ENCODE results near the gene TRMT2B. TPM values are rescaled to one million over a fixed set of nuclear protein-coding genes. Genes with fewer than 3 reads are reported as not detected.

The TRMT2B gene
- total and polyA plus RNA-seq, 2 of the 13 experiments (the other 11 are each of a cell fraction or from before 2014, with no cell fraction given): 7.0 to 11.2 TPM

DNA sequence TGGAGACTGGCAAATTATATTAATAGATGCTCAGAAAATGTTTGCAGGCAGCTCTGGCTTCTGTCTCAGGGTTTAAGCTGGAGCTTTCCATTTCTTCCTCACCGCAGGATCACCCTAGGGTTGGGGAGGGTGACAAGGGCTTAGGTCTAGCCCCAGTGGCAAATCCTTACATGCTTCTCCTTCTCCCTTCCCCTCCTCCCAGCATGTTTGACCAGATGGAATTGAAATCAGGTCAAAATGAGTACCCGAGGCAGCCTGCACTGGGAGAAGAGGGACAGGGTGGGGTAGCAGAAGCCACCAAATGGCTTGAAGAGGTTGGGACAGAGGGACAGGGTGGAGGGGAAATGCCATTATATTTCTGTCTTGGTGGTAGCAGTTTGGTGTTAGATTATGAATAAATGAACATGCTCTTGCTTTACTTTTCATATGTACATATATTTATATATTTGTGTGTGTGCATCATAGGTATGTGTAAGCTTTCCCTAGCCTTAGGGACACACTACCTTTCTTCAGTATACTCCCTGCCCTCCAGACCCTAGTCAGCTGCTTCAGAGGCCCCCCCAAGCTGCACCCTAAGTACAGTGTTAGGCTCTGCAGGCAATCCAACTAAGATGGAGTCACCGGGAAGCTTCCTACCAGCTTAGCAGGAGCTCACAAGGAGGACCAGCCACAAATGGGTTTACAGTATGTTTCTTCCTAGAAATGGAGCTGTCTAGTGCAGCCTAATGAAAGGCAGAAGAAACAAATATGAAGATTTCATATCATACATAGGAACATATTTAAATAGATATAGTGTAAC is 28.6 kb upstream of the TRMT2B start (continued):
- TF ChIP-seq, protein P1, sequence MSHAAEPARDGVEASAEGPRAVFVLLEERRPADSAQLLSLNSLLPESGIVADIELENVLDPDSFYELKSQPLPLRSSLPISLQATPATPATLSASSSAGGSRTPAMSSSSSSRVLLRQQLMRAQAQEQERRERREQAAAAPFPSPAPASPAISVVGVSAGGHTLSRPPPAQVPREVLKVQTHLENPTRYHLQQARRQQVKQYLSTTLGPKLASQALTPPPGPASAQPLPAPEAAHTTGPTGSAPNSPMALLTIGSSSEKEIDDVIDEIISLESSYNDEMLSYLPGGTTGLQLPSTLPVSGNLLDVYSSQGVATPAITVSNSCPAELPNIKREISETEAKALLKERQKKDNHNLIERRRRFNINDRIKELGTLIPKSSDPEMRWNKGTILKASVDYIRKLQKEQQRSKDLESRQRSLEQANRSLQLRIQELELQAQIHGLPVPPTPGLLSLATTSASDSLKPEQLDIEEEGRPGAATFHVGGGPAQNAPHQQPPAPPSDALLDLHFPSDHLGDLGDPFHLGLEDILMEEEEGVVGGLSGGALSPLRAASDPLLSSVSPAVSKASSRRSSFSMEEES (CRISPR knock-in tag; IDR thresholded peaks at IDR 0.05): no peak
- TF ChIP-seq, protein P2, sequence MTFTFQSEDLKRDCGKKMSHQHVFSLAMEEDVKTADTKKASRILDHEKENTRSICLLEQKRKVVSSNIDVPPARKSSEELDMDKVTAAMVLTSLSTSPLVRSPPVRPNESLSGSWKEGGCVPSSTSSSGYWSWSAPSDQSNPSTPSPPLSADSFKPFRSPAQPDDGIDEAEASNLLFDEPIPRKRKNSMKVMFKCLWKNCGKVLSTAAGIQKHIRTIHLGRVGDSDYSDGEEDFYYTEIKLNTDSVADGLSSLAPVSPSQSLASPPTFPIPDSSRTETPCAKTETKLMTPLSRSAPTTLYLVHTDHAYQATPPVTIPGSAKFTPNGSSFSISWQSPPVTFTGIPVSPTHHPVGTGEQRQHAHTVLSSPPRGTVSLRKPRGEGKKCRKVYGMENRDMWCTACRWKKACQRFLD (CRISPR knock-in tag; IDR thresholded peaks at IDR 0.05; ENCODE audit: borderline replicate concordance): no peak
- TF ChIP-seq ZNF17 (CRISPR knock-in tag; IDR thresholded peaks at IDR 0.05) (no peak), YEATS2 (CRISPR knock-in tag; IDR thresholded peaks at IDR 0.05; ENCODE audit: borderline replicate concordance) (no peak), ZNF10 (CRISPR knock-in tag; IDR thresholded peaks at IDR 0.05; ENCODE audit: borderline replicate concordance, low read depth) (no peak), KDM6A (CRISPR knock-in tag; IDR thresholded peaks at IDR 0.05; ENCODE audit: low read depth) (no peak)
- TF ChIP-seq, protein P3, sequence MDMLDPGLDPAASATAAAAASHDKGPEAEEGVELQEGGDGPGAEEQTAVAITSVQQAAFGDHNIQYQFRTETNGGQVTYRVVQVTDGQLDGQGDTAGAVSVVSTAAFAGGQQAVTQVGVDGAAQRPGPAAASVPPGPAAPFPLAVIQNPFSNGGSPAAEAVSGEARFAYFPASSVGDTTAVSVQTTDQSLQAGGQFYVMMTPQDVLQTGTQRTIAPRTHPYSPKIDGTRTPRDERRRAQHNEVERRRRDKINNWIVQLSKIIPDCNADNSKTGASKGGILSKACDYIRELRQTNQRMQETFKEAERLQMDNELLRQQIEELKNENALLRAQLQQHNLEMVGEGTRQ (IDR thresholded peaks at IDR 0.05; ENCODE audit: low read depth, low read length): no peak
- TF ChIP-seq, protein P3 (CRISPR knock-in tag; IDR thresholded peaks at IDR 0.05; ENCODE audit: borderline replicate concordance): no peak
